HL-60 (cell line): Measurements from ENCODE around the gene ZNF529.

Experiments used
- DNase-seq, 2 experiments: peaks; one replicate each; pipeline ENCODE4 v3.0.0-alpha.2; 2010 to 2020; ENCODE audit warnings: low read depth in 1 of 2, low spot score in 1 of 2
- H3K27ac ChIP-seq: fragments of 250-450 bp; sonication (Bioruptor Pico); replicated peaks from 2 replicates; pipeline ENCODE4 v1.5.1; 2020; ENCODE audit warnings: mild to moderate bottlenecking, moderate library complexity
- H3K27me3 ChIP-seq: fragments of 250-450 bp; sonication (Bioruptor Pico); 2 replicates; pipeline ENCODE4 v1.5.1; 2021; ENCODE audit warnings: mild to moderate bottlenecking, moderate library complexity; ENCODE audit not compliant: insufficient read depth, poor library complexity, severe bottlenecking
- H3K4me3 ChIP-seq: replicated peaks from 2 replicates; pipeline ENCODE4 v1.5.1; 2011; ENCODE audit warnings: mild to moderate bottlenecking, control low read depth, low read length; ENCODE audit not compliant: insufficient read depth
- CTCF ChIP-seq: IDR thresholded peaks from one replicate; pipeline ENCODE4 v1.5.1; 2011; ENCODE audit warnings: low read length, control low read depth, inconsistent platforms; ENCODE audit not compliant: insufficient read depth
- GABPA ChIP-seq: IDR thresholded peaks from 2 replicates; pipeline ENCODE4 v1.6.1; 2012; ENCODE audit warnings: low read depth
- POLR2AphosphoS5 ChIP-seq: IDR thresholded peaks from 2 replicates; pipeline ENCODE4 v1.6.1; 2012; ENCODE audit warnings: low read depth
- REST ChIP-seq: IDR thresholded peaks from 2 replicates; pipeline ENCODE4 v1.6.1; 2012; ENCODE audit warnings: low read depth; ENCODE audit not compliant: insufficient replicate concordance
- SPI1 ChIP-seq: IDR thresholded peaks from 2 replicates; pipeline ENCODE4 v1.6.1; 2012; ENCODE audit warnings: low read depth, mild to moderate bottlenecking, borderline replicate concordance

The ZNF529 gene

GRCh38 chr19:36528194-36528920, 44.7 kb downstream of the ZNF529 start, which contains the start of gene ZNF260:
Gene ZNF260 (minus strand): TSS chr19:36528271. CDS start chr19:36515238, 13,033 bp downstream.
- Histone ChIP-seq H3K27me3 (no peaks in the 10 kb centered on the region), H3K4me3 (peak within 1 kb of the TSS; percentile 72), H3K27ac (peak within 1 kb of the TSS; percentile 87)
- TF ChIP-seq CTCF (no peak), SPI1 (no peak), REST (peak; percentile 77), GABPA (no peak), POLR2AphosphoS5 (peak; percentile 55)
- DNase-seq: peak; percentile 93 to 94

DNA sequence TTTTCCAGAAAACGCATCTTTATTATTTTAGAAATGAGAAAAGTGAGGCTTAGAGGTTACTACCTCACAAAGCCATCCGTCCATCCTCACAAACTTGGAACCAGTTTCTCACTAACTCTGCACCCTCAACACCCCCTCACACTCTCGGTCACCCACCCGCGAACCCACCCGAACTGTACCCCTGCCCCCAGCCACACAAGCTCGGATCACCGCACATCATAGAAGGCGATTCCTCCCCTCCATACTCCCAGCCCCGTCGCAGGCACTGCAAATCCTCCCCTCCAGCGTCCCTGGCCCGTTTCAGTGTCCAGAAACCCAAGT, 45.3 kb downstream of the ZNF529 start:
- no peak for DNase-seq
- Histone ChIP-seq H3K27ac (peak overlapping the region; percentile 87), H3K27me3 (no peaks in the 10 kb centered on the region), H3K4me3 (peak overlapping the region; percentile 72)
- TF ChIP-seq POLR2AphosphoS5 (no peak), REST (no peak), GABPA (no peak), SPI1 (no peak), CTCF (no peak)

GRCh38 chr19:36527341-36527740, 45.8 kb downstream of the ZNF529 start:
- peak overlapping the region; percentile 72 for H3K4me3 ChIP-seq
- H3K27ac ChIP-seq: peak overlapping the region; percentile 87
- TF ChIP-seq REST (no peak), CTCF (no peak), SPI1 (no peak), GABPA (no peak), POLR2AphosphoS5 (no peak)
- H3K27me3 ChIP-seq: no peaks in the 10 kb centered on the region
- no peak for DNase-seq
